Measurements from ENCODE around the gene PGK2.

Gene PGK2

GRCh38 chr6:49801525-49801924 is 14.4 kb upstream of the PGK2 start:
- TF ChIP-seq, protein P1, sequence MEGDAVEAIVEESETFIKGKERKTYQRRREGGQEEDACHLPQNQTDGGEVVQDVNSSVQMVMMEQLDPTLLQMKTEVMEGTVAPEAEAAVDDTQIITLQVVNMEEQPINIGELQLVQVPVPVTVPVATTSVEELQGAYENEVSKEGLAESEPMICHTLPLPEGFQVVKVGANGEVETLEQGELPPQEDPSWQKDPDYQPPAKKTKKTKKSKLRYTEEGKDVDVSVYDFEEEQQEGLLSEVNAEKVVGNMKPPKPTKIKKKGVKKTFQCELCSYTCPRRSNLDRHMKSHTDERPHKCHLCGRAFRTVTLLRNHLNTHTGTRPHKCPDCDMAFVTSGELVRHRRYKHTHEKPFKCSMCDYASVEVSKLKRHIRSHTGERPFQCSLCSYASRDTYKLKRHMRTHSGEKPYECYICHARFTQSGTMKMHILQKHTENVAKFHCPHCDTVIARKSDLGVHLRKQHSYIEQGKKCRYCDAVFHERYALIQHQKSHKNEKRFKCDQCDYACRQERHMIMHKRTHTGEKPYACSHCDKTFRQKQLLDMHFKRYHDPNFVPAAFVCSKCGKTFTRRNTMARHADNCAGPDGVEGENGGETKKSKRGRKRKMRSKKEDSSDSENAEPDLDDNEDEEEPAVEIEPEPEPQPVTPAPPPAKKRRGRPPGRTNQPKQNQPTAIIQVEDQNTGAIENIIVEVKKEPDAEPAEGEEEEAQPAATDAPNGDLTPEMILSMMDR (IDR thresholded peaks at IDR 0.05): no peak

DNA sequence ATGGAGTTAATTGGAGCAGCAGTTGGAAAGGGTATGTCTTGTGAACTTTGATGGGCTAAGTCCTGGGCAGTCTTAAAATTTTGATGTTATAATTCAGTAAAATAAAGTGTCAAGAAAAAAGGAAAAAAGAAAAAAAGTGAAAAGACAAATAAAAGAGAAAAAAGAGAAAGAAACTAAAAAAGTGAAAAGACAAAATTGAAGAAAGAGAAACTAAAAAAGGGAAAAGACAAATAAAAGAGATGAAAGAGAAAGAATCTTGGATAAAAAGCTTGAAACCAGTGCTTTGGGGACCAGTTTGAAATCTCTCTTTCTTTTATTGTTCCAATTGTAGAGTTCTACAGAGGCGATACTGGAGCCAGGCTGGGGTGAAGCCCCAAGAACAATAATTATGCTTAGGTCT is 12.0 kb upstream of the PGK2 start:
- TF ChIP-seq, protein P1 (IDR thresholded peaks at IDR 0.05): no peak

GRCh38 chr6:49790341-49790740 is 3.3 kb upstream of the PGK2 start:
- TF ChIP-seq, protein P1 (IDR thresholded peaks at IDR 0.05): no peak

- TF ChIP-seq, protein P1 (IDR thresholded peaks at IDR 0.05): no peak
These were observed 2.8 kb downstream of the PGK2 start for GRCh38 chr6:49784272-49784671.

- TF ChIP-seq, protein P1 (IDR thresholded peaks at IDR 0.05): no peak
These were observed 4.4 kb downstream of the PGK2 start for GRCh38 chr6:49782725-49783124.

GRCh38 chr6:49782293-49782692 is 4.8 kb downstream of the PGK2 start:
- TF ChIP-seq, protein P1 (IDR thresholded peaks at IDR 0.05): no peak

GRCh38 chr6:49776444-49776843 is 10.6 kb downstream of the PGK2 start:
- TF ChIP-seq, protein P1 (IDR thresholded peaks at IDR 0.05): no peak

DNA sequence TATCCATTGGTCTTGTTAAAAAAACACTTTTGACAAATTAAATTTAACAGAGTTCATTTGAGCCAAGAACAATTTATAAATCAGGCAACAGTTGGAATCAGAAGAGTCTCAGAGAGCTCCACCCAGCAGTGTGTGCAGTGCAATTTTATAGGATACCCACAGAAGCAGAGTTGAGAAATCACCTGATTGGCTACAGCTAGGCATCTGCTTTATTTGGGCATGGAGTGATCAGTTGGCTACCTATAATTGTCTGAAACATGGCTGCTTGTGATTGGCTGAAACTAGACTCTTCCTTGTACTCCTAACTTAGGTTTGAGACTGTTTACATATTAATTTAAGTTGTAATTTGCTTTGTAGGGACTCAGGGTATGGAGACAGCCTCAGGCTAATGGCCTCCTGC is 12.0 kb downstream of the PGK2 start:
- TF ChIP-seq, protein P1 (IDR thresholded peaks at IDR 0.05): no peak
